ENCODE measurements around the gene HERC4. TPM values are rescaled to one million over a fixed set of nuclear protein-coding genes. Genes with fewer than 3 reads are reported as not detected.

HERC4 gene
- total RNA-seq, 1 donor from 2014 or later = 41.6 TPM

DNA sequence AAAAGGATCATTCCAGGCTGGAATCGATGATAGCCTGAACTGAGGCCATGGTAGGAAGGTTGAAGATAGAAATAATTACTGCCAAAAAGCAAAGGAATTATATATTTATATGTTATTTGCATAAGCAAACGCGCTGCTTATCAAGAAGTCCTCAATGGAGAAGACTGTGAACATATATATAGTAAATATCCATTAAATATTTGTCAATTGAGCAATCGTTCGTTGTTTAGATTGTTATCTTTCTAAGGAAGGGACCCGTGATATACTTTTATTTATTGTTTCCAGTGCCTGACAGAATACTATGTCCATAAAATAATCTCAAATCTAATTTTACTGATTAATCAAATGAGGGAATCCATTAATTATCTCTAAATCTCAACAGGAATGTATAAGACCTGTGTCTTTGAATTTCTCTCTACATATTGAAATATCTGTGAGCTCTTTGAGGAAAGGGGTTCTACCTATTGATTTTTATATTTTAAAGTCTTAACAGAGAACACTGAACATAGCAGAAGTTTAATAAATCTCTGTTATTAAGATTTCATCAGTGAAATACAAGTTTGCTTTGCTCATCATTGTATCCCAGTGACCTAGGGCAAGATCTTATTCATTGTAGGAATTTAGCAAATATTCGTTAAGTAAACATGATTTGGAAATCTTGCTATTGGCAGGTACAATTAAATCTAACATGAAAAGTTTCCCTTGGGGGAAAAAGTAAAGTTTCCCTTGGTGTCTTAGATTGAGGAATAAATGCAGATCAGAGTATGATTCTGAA, 12.0 kb upstream of the HERC4 start:
- no peak for DNase-seq (ENCODE audit: low spot score)
- TF ChIP-seq CTCF (IDR thresholded peaks at IDR 0.05) = no peak
- no peak overlapping the region for H3K4me3 Mint-ChIP-seq (ENCODE audit: unreplicated experiment)
- no peak overlapping the region for H3K27ac Mint-ChIP-seq (ENCODE audit: unreplicated experiment)
- H3K9me3 Mint-ChIP-seq (ENCODE audit: low read depth) = no peaks in the 10 kb centered on the region
- H3K4me1 Mint-ChIP-seq (ENCODE audit: low read depth) = peaks cover 23% of the 10 kb centered on the region
- H3K27me3 Mint-ChIP-seq (ENCODE audit: low read depth) = no peaks in the 10 kb centered on the region
- no peaks in the 10 kb centered on the region for H3K36me3 Mint-ChIP-seq (ENCODE audit: low read depth)

DNA sequence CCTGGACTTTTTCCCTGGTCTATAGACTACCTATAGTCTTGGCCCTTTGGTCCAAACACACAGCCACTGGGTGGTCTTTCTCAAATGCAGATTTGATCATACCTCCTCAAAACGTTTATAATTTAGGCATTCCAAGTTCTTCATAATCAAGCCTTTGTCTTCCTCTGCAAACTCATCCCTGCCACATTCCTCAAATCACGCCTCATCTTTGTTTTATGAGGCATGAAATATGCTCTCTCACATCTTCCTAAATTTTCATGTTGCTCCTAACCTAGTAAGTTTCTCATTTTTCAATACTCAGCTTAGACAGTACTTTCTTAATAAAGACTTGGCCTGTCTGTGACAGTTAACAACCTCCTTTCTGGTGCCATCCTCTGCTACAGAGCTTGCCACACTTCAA, 10.9 kb upstream of the HERC4 start:
- TF ChIP-seq CTCF (IDR thresholded peaks at IDR 0.05) = no peak
- Mint-ChIP-seq H3K27ac (ENCODE audit: unreplicated experiment) (peak overlapping the region; percentile 29), H3K9me3 (ENCODE audit: low read depth) (no peaks in the 10 kb centered on the region), H3K4me3 (ENCODE audit: unreplicated experiment) (no peak overlapping the region), H3K27me3 (ENCODE audit: low read depth) (no peaks in the 10 kb centered on the region), H3K4me1 (ENCODE audit: low read depth) (peaks cover 23% of the 10 kb centered on the region), H3K36me3 (ENCODE audit: low read depth) (no peaks in the 10 kb centered on the region)
- no peak for DNase-seq (ENCODE audit: low spot score)

DNA sequence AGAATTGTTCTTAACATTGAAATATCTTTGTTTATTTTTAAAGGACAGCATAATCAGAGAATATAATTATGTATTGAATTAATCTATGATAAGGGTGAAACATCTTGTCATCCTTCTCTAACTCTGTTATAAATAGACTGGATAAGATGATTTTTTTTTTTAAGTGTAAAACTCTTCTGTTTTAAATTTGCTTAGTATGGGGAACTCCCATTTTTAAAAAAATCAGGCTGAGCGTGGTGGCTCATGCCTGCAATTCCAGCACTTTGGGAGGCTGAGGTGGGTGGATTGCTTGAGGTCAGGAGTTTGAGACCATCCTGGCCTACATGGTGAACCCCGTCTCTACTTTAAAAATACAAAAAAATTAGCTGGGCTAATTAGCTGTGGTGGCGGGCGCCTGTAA, 9.4 kb upstream of the HERC4 start:
- H3K27ac Mint-ChIP-seq (ENCODE audit: unreplicated experiment) = no peak overlapping the region
- H3K4me1 Mint-ChIP-seq (ENCODE audit: low read depth) = peaks cover 23% of the 10 kb centered on the region
- no peaks in the 10 kb centered on the region for H3K27me3 Mint-ChIP-seq (ENCODE audit: low read depth)
- no peak overlapping the region for H3K4me3 Mint-ChIP-seq (ENCODE audit: unreplicated experiment)
- H3K9me3 Mint-ChIP-seq (ENCODE audit: low read depth) = no peaks in the 10 kb centered on the region
- no peaks in the 10 kb centered on the region for H3K36me3 Mint-ChIP-seq (ENCODE audit: low read depth)
- no peak for DNase-seq (ENCODE audit: low spot score)
- TF ChIP-seq CTCF (IDR thresholded peaks at IDR 0.05) = no peak

GRCh38 chr10:68083953-68084352, 8.9 kb upstream of the HERC4 start:
- H3K27ac Mint-ChIP-seq (ENCODE audit: unreplicated experiment) = no peak overlapping the region
- H3K36me3 Mint-ChIP-seq (ENCODE audit: low read depth) = no peaks in the 10 kb centered on the region
- DNase-seq (ENCODE audit: low spot score) = no peak
- H3K9me3 Mint-ChIP-seq (ENCODE audit: low read depth) = no peaks in the 10 kb centered on the region
- no peak overlapping the region for H3K4me3 Mint-ChIP-seq (ENCODE audit: unreplicated experiment)
- no peaks in the 10 kb centered on the region for H3K27me3 Mint-ChIP-seq (ENCODE audit: low read depth)
- TF ChIP-seq CTCF (IDR thresholded peaks at IDR 0.05) = no peak
- H3K4me1 Mint-ChIP-seq (ENCODE audit: low read depth) = peaks cover 23% of the 10 kb centered on the region

GRCh38 chr10:68082872-68083271, 7.8 kb upstream of the HERC4 start:
- no peak for DNase-seq (ENCODE audit: low spot score)
- TF ChIP-seq CTCF (IDR thresholded peaks at IDR 0.05) = peak; percentile 92
- Mint-ChIP-seq H3K4me3 (ENCODE audit: unreplicated experiment) (no peak overlapping the region), H3K36me3 (ENCODE audit: low read depth) (no peaks in the 10 kb centered on the region), H3K27me3 (ENCODE audit: low read depth) (no peaks in the 10 kb centered on the region), H3K27ac (ENCODE audit: unreplicated experiment) (no peak overlapping the region), H3K4me1 (ENCODE audit: low read depth) (peaks cover 26% of the 10 kb centered on the region), H3K9me3 (ENCODE audit: low read depth) (no peaks in the 10 kb centered on the region)

Data from chondrocyte (in vitro differentiated cells).